NCI-H1417 (cell line): ENCODE data around the gene TSPAN2.
"Not testable (repeated sequence)": the region's sequence is repeated elsewhere in the genome, so short reads cannot be mapped to it uniquely, and the experiment has no call there.

ENCODE experiments used
- DNase-seq, 3 experiments: peaks; one replicate each; lab custom pipeline; 2025; lab: John Stamatoyannopoulos, UW

The TSPAN2 gene

GRCh38 chr1:115036814-115037507 lies 52.3 kb downstream of the TSPAN2 start:
- no peak for DNase-seq

GRCh38 chr1:115035652-115036051 lies 53.7 kb downstream of the TSPAN2 start:
- no peak for DNase-seq

DNA sequence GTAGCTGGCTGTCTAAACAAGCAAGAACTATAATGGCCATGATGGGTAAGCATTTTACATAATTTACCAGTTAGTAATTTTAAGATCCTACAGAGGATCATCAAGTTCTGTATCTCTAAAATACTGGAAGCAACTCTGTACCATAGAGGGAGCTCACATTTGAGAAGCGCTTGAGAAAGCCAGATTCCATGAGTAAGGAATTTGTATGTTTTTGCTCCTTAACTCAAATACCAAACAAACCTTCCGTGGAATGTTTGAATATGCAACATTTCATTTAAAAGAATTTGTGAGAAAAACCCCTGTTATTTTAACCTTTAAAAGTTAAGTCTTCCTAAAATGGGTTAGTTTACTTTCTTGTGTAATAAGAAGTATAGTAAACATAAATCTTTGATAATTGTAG lies 57.7 kb downstream of the TSPAN2 start:
- DNase-seq: no peak

DNA sequence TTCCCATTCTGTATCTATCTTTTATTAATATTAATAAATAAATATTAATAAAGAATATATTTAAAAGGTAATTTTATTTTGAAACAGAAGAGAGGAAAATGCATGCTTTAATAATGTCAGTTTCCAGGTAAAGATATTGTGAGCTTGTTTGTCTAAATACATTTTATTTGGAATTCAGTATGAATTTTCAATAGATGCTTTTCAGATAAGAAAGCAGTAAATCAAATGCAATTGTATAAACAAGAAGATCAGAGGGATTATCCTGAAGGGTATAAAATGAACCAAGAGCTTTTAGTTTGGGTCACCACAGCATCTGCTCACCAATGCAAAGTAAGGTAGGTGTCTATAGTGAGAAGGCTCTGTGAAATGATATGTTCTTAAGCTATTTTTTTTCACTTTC lies 59.8 kb downstream of the TSPAN2 start, which contains the start of gene TSHB:
Gene TSHB (plus strand): TSS at position 301 of the 400 bp plus-strand sequence. CDS start 3,537 bp downstream, outside the sequence.
- DNase-seq: no peak

- no peak for DNase-seq
Measured at GRCh38 chr1:115023593-115023992, 65.7 kb downstream of the TSPAN2 start.

- no peak for DNase-seq
Measured at GRCh38 chr1:115021145-115021544, 68.2 kb downstream of the TSPAN2 start.

DNA sequence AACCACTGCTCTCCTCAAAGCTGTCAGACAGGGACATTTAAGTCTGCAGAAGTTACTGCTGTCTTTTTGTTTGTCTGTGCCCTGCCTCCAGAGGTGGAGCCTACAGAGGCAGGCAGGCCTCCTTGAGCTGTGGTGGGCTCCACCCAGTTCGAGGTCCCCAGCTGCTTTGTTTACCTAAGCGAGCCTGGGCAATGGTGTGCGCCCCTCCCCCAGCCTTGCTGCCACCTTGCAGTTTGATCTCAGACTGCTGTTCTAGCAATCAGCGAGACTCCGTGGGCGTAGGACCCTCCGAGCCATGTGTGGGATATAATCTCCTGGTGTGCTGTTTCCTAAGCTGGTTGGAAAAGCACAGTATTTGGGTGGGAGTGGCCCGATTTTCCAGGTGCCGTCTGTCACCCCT lies 69.8 kb downstream of the TSPAN2 start:
- not testable (repeated sequence) for DNase-seq

DNA sequence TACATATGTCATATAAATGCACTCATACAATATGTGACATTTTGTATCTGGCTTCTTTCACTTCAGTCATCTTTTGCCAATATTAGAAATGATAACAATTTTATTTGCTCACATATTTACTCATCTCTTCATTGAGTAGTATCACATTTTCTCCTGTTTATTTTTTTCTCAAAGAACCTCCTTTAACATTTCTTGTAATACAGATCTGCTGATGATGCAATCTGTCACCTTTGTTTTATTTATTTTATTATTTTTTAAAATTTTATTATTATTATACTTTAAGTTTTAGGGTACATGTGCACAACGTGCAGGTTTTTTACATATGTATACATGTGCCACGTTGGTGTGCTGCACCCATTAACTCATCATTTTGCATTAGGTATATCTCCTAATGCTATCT lies 75.5 kb downstream of the TSPAN2 start:
- DNase-seq: no peak

- no peak for DNase-seq
Measured at GRCh38 chr1:115012434-115012833, 76.9 kb downstream of the TSPAN2 start.

- no peak for DNase-seq
Measured at GRCh38 chr1:115012006-115012405, 77.3 kb downstream of the TSPAN2 start.

DNA sequence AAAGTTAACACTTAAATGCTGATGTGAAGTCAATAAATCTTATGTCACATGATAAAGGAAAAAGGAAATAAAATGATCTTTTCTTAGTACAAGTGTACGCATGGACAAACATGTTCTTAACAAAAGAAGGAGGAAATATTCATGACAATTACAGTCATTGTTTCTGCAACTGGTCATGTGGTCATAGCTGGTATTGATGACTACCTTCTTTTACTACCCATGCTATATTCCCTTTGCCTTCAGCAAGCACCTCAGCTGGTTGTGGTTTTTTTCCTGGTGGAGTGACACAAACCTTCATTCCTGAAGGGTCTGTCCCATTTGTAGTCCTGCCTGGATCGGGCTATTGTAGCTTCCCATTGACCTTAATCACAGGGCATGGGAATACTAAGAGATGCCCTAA lies 83.1 kb downstream of the TSPAN2 start:
- DNase-seq: no peak
